OCI-LY1 (cell line): ENCODE results near the gene CD40.

Source experiments
- H2AFZ ChIP-seq: fragments of 200-600 bp; sonication (generic), shearing (Covaris generic); 2 replicates; pipeline ENCODE4 v1.6.0; 2014; ENCODE audit warnings: antibody characterized with exemption, mild to moderate bottlenecking, low read length
- H3F3A ChIP-seq: fragments of 200-600 bp; sonication (generic), shearing (Covaris generic); 2 replicates; pipeline ENCODE4 v1.6.0; 2014; ENCODE audit warnings: mild to moderate bottlenecking, antibody characterized with exemption, low read length, moderate library complexity; ENCODE audit not compliant: insufficient read depth
- H3K27ac ChIP-seq: fragments of 200-600 bp; sonication (generic); 2 replicates; pipeline ENCODE4 v1.5.1; 2014; ENCODE audit warnings: low read length, mixed run types, mild to moderate bottlenecking, low read depth; ENCODE audit not compliant: poor library complexity, severe bottlenecking
- H3K27me3 ChIP-seq: fragments of 200-600 bp; sonication (generic); 2 replicates; pipeline ENCODE4 v1.6.0; 2014; ENCODE audit warnings: antibody characterized with exemption, mild to moderate bottlenecking, low read length, moderate library complexity; ENCODE audit not compliant: insufficient read depth
- H3K36me3 ChIP-seq: fragments of 200-600 bp; sonication (generic); 2 replicates; pipeline ENCODE4 v1.6.1; 2014; ENCODE audit warnings: mild to moderate bottlenecking, antibody characterized with exemption, low read length, moderate library complexity, mixed read lengths; ENCODE audit not compliant: insufficient read depth
- H3K4me1 ChIP-seq: fragments of 200-600 bp; sonication (generic); 2 replicates; pipeline ENCODE4 v1.5.1; 2014; ENCODE audit warnings: mild to moderate bottlenecking, low read length, moderate library complexity; ENCODE audit not compliant: insufficient read depth, severe bottlenecking
- H3K4me2 ChIP-seq: fragments of 200-600 bp; sonication (generic), shearing (Covaris generic); 2 replicates; pipeline ENCODE4 v1.6.1; 2014; ENCODE audit warnings: low read length
- H3K4me3 ChIP-seq: fragments of 200-600 bp; sonication (generic); 2 replicates; pipeline ENCODE4 v1.5.1; 2014; ENCODE audit warnings: low read length, low read depth, mild to moderate bottlenecking, mixed read lengths; ENCODE audit not compliant: poor library complexity, severe bottlenecking
- H3K79me2 ChIP-seq: fragments of 200-600 bp; shearing (Covaris generic); 2 replicates; pipeline ENCODE4 v1.6.1; 2016; ENCODE audit warnings: mixed run types, low read length, mixed read lengths; ENCODE audit not compliant: insufficient read depth
- H3K9ac ChIP-seq: fragments of 200-600 bp; sonication (generic), shearing (Covaris generic); 2 replicates; pipeline ENCODE4 v1.6.1; 2014; ENCODE audit warnings: mild to moderate bottlenecking, low read length, mixed read lengths
- H3K9me2 ChIP-seq: fragments of 200-600 bp; sonication (generic), shearing (Covaris generic); 2 replicates; pipeline ENCODE4 v1.6.1; 2014; ENCODE audit warnings: low read depth, mild to moderate bottlenecking, low read length, mixed read lengths
- H3K9me3 ChIP-seq: fragments of 200-600 bp; shearing (Covaris generic); 2 replicates; pipeline ENCODE4 v1.6.1; 2014; ENCODE audit warnings: low read length, mixed read lengths
- H4K20me1 ChIP-seq: fragments of 200-600 bp; sonication (generic), shearing (Covaris generic); 2 replicates; pipeline ENCODE4 v1.6.0; 2016; ENCODE audit warnings: mild to moderate bottlenecking, low read length; ENCODE audit not compliant: insufficient read depth
- CTCF ChIP-seq: fragments of 200-600 bp; sonication (generic), shearing (Covaris generic); IDR thresholded peaks from 2 replicates; pipeline ENCODE4 v1.5.1; 2017; ENCODE audit warnings: mild to moderate bottlenecking, antibody characterized with exemption, low read length, moderate library complexity, mixed read lengths
- EZH2 ChIP-seq: fragments of 200-600 bp; sonication (generic), shearing (Covaris generic); IDR thresholded peaks from 2 replicates; pipeline ENCODE4 v1.8.0; 2017; ENCODE audit warnings: borderline replicate concordance, mixed run types, mild to moderate bottlenecking, antibody characterized with exemption, low read length, moderate library complexity, mixed read lengths

Gene CD40

GRCh38 chr20:46121184-46121930 lies 3.2 kb downstream of the CD40 start:
- Histone ChIP-seq H3K9ac (no peak overlapping the region), H3K4me2 (no peak overlapping the region; the same call in 1 of the 2 replicates), H3K9me2 (no peaks in the 10 kb centered on the region), H3K27me3 (no peaks in the 10 kb centered on the region), H3K79me2 (no peaks in the 10 kb centered on the region), H3K36me3 (peaks cover 45% of the 10 kb centered on the region), H2AFZ (no peak overlapping the region), H4K20me1 (no peaks in the 10 kb centered on the region), H3K4me3 (no peak overlapping the region), H3K27ac (no peak overlapping the region), H3K9me3 (no peaks in the 10 kb centered on the region), H3K4me1 (peaks cover 37% of the 10 kb centered on the region), H3F3A (no peaks in the 10 kb centered on the region)
- TF ChIP-seq CTCF, result no peak
- no peak for TF ChIP-seq EZH2

DNA sequence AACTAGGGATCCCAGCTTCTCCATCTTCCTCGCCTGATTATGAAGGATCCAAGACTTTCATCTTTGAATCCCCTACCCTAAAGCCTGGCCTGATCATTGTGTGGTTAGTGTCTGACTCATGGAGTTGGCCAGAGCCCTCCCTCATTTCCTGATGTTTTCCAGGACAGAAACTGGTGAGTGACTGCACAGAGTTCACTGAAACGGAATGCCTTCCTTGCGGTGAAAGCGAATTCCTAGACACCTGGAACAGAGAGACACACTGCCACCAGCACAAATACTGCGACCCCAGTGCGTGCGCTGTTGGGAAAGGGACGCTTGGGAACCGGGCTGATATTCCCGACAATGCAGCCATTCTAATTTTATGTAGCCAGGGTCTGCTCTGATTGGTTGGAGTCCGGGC lies 4.0 kb downstream of the CD40 start:
- no peak overlapping the region for H3K27ac ChIP-seq
- TF ChIP-seq EZH2 (no peak), CTCF (no peak)
- no peak overlapping the region for H3K4me2 ChIP-seq
- H3K4me3 ChIP-seq, result no peak overlapping the region
- H3K9me3 ChIP-seq, result no peaks in the 10 kb centered on the region
- peaks cover 37% of the 10 kb centered on the region for H3K4me1 ChIP-seq
- no peak overlapping the region for H3K9ac ChIP-seq
- no peaks in the 10 kb centered on the region for H4K20me1 ChIP-seq
- H3F3A ChIP-seq, result no peaks in the 10 kb centered on the region
- no peaks in the 10 kb centered on the region for H3K79me2 ChIP-seq
- no peaks in the 10 kb centered on the region for H3K27me3 ChIP-seq
- H3K9me2 ChIP-seq, result no peaks in the 10 kb centered on the region
- no peak overlapping the region for H2AFZ ChIP-seq
- H3K36me3 ChIP-seq, result peaks cover 50% of the 10 kb centered on the region

DNA sequence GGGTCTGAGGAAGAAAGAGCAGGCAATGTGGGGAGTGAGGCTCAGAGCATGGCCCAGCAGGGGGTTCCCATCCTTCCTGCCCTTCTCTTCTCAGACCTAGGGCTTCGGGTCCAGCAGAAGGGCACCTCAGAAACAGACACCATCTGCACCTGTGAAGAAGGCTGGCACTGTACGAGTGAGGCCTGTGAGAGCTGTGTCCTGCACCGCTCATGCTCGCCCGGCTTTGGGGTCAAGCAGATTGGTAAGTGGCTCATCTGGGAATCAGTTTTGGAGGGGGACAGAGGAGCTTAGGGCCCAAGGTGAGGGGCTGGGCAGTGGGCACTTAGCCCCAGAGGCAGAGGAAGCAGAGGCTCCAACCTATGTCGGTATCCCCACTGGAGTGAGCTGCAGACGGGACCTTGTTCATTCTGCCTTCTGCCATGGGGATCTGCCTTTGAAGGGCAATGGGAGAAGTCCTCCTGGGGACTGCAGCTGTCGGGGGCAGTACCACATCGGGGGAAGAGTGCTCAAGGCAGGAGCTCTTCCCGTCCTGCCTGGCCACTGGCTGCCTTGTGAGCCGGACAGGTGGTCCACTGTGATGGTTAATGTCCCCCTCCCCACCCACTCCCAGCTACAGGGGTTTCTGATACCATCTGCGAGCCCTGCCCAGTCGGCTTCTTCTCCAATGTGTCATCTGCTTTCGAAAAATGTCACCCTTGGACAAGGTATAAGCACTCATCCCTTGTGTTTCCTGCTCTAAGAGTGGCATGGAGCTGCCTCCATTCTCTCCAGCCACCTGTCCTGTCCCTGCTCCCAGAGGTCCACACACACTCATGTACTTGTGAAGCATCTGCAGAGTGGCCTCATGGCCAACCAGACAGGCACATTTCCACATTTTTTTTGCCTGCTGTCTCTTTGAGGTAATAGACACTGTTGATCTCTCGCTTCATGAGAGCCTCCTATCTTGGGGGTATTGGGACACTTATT lies 4.7 kb downstream of the CD40 start:
- H3K4me2 ChIP-seq, result no peak overlapping the region
- H2AFZ ChIP-seq, result no peak overlapping the region
- H3K27me3 ChIP-seq, result no peaks in the 10 kb centered on the region
- H3K9ac ChIP-seq, result no peak overlapping the region
- H3K27ac ChIP-seq, result no peak overlapping the region
- no peaks in the 10 kb centered on the region for H3K9me2 ChIP-seq
- peaks cover 32% of the 10 kb centered on the region for H3K4me1 ChIP-seq
- H3K36me3 ChIP-seq, result peaks cover 57% of the 10 kb centered on the region
- no peak for TF ChIP-seq CTCF
- no peak overlapping the region for H3K4me3 ChIP-seq
- no peaks in the 10 kb centered on the region for H3K79me2 ChIP-seq
- no peaks in the 10 kb centered on the region for H3F3A ChIP-seq
- no peaks in the 10 kb centered on the region for H3K9me3 ChIP-seq
- H4K20me1 ChIP-seq, result no peaks in the 10 kb centered on the region
